ENCODE measurements around the gene PAK5. TPM values are rescaled to one million over a fixed set of nuclear protein-coding genes. Genes with fewer than 3 reads are reported as not detected.

PAK5 gene
- total RNA-seq, 2 experiments from 2014 or later: not detected

DNA sequence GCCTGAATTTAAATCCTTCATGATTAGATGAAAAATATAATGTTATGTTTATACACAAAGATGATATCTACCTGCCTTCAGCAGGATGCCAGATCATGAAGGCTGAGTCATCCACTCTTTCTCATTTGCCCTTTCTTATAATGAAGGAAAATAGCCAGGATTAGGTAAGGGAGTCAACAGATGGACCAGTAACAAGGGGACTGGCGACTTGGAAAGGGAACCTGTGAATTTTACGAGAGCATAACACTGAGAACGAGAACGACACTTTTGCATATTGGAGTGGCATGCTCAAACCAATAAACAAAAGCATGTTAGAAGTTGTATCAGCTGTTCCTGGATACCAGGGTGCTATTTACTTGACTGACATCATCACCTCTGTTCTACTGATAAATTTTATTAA lies 170.5 kb downstream of the PAK5 start:
- TF ChIP-seq, protein P1, sequence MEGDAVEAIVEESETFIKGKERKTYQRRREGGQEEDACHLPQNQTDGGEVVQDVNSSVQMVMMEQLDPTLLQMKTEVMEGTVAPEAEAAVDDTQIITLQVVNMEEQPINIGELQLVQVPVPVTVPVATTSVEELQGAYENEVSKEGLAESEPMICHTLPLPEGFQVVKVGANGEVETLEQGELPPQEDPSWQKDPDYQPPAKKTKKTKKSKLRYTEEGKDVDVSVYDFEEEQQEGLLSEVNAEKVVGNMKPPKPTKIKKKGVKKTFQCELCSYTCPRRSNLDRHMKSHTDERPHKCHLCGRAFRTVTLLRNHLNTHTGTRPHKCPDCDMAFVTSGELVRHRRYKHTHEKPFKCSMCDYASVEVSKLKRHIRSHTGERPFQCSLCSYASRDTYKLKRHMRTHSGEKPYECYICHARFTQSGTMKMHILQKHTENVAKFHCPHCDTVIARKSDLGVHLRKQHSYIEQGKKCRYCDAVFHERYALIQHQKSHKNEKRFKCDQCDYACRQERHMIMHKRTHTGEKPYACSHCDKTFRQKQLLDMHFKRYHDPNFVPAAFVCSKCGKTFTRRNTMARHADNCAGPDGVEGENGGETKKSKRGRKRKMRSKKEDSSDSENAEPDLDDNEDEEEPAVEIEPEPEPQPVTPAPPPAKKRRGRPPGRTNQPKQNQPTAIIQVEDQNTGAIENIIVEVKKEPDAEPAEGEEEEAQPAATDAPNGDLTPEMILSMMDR (IDR thresholded peaks at IDR 0.05): no peak
- Mint-ChIP-seq H3K4me3 (no peak overlapping the region), H3K4me1 (ENCODE audit: low read depth) (no peaks in the 10 kb centered on the region), H3K36me3 (ENCODE audit: low read depth) (no peaks in the 10 kb centered on the region), H3K9me3 (peaks cover 4% of the 10 kb centered on the region), H3K27me3 (no peaks in the 10 kb centered on the region), H3K27ac (no peak overlapping the region)
- H3K4me3 ChIP-seq (ENCODE audit: low read length): no peak overlapping the region
- intact Hi-C loops (cut with DNase I, micrococcal nuclease): no loop called here
- H3K4me1 ChIP-seq (ENCODE audit: insufficient read depth, low read length): no peaks in the 10 kb centered on the region
- no peak overlapping the region for H3K27ac ChIP-seq (ENCODE audit: low read depth in 1 of 2, low read length in 2 of 2)
- POLR2A ChIA-PET: no interaction called here
- no peaks in the 10 kb centered on the region for H3K36me3 ChIP-seq (ENCODE audit: insufficient read depth, low read length)
- DNase-seq (no peak), ATAC-seq (ENCODE audit: poor library complexity) (no peak)
- no peaks in the 10 kb centered on the region for H3K9me3 ChIP-seq (ENCODE audit: control insufficient read depth in 1 of 2, insufficient read depth in 1 of 2, low read length in 2 of 2)
- H3K27me3 ChIP-seq (ENCODE audit: control insufficient read depth in 1 of 2, insufficient read depth in 2 of 2, low read length in 2 of 2): no peaks in the 10 kb centered on the region
- CTCF ChIA-PET: no interaction called here

DNA sequence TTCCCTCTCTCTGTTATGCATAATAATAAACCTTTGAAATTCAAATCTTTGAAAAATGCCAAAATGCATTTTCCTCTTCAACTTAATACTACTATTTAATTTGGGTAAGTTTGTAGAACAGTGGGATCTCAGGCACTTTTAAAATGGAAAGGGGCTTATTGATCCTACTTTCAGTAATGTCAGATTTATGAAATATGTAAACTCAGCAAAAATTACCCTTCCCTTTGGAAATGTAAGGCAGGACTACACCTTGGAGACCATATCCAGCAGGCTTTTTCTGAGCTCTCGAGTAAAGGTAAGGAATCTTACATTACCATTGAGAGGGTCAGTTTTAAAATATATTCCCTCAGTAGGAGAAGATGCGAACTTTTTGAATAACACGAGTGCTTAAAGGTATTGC lies 175.5 kb downstream of the PAK5 start:
- Mint-ChIP-seq H3K27ac (no peak overlapping the region), H3K27me3 (no peaks in the 10 kb centered on the region), H3K4me1 (ENCODE audit: low read depth) (no peaks in the 10 kb centered on the region), H3K36me3 (ENCODE audit: low read depth) (no peaks in the 10 kb centered on the region), H3K4me3 (no peak overlapping the region), H3K9me3 (peaks cover 11% of the 10 kb centered on the region)
- CTCF ChIA-PET: no interaction called here
- POLR2A ChIA-PET: no interaction called here
- H3K4me1 ChIP-seq (ENCODE audit: insufficient read depth, low read length): no peaks in the 10 kb centered on the region
- TF ChIP-seq, protein P1 (IDR thresholded peaks at IDR 0.05): no peak
- ATAC-seq (ENCODE audit: poor library complexity): no peak
- H3K36me3 ChIP-seq (ENCODE audit: insufficient read depth, low read length): no peaks in the 10 kb centered on the region
- no peak overlapping the region for H3K27ac ChIP-seq (ENCODE audit: low read depth in 1 of 2, low read length in 2 of 2)
- no peak for DNase-seq
- no peak overlapping the region for H3K4me3 ChIP-seq (ENCODE audit: low read length)
- intact Hi-C loops (cut with DNase I, micrococcal nuclease): no loop called here
- H3K27me3 ChIP-seq (ENCODE audit: control insufficient read depth in 1 of 2, insufficient read depth in 2 of 2, low read length in 2 of 2): no peaks in the 10 kb centered on the region
- no peaks in the 10 kb centered on the region for H3K9me3 ChIP-seq (ENCODE audit: control insufficient read depth in 1 of 2, insufficient read depth in 1 of 2, low read length in 2 of 2)

DNA sequence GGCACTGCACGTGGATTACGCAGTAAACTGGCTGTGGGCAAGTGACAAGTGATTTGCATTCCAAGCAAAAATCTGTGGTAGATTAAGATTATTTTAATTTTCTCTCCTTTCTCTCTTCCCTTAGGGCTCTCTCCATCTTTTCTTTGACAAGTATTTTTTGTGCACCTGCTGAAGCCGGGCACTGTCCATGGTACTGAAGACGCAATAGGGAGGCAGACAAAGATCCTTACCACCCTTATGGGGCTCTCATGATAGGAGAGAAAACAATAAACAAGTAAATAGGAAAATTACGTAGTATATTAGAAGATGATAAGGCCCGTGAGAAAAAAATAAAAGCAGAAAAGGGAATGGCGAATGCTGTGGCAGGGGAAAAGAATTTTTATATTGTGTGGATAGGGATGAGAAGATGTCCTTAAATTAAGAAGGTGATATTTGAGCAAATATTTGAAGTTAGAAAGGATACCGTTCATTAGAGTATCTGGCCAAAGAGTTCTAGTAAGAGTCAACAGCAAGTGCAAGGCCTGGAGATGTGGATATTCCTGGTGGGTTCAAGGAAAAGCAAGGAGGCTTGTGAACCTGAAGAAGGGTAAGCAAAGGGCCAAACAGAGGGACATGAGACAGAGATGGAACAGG lies 178.5 kb downstream of the PAK5 start:
- DNase-seq: no peak
- no peaks in the 10 kb centered on the region for H3K36me3 Mint-ChIP-seq (ENCODE audit: low read depth)
- intact Hi-C loops (cut with DNase I, micrococcal nuclease): no loop called here
- H3K27ac Mint-ChIP-seq: no peak overlapping the region
- H3K4me1 Mint-ChIP-seq (ENCODE audit: low read depth): no peaks in the 10 kb centered on the region
- H3K27me3 ChIP-seq (ENCODE audit: control insufficient read depth in 1 of 2, insufficient read depth in 2 of 2, low read length in 2 of 2): no peaks in the 10 kb centered on the region
- no peak for ATAC-seq (ENCODE audit: poor library complexity)
- ChIA-PET CTCF (no interaction called here), POLR2A (no interaction called here)
- no peaks in the 10 kb centered on the region for H3K9me3 ChIP-seq (ENCODE audit: control insufficient read depth in 1 of 2, insufficient read depth in 1 of 2, low read length in 2 of 2)
- H3K4me3 Mint-ChIP-seq: no peak overlapping the region
- H3K27ac ChIP-seq (ENCODE audit: low read depth in 1 of 2, low read length in 2 of 2): no peak overlapping the region
- no peak overlapping the region for H3K4me3 ChIP-seq (ENCODE audit: low read length)
- H3K27me3 Mint-ChIP-seq: no peaks in the 10 kb centered on the region
- H3K9me3 Mint-ChIP-seq: peaks cover 13% of the 10 kb centered on the region
- H3K4me1 ChIP-seq (ENCODE audit: insufficient read depth, low read length): no peaks in the 10 kb centered on the region
- TF ChIP-seq, protein P1 (IDR thresholded peaks at IDR 0.05): no peak
- no peaks in the 10 kb centered on the region for H3K36me3 ChIP-seq (ENCODE audit: insufficient read depth, low read length)

Measured in CD4-positive, alpha-beta T cell (primary cell).